GM21515 (cell line): ENCODE measurements around the gene COL23A1.

Experiments
- ATAC-seq: cut with Tn5 transposase; IDR thresholded peaks from one replicate; pipeline ENCODE4 v1.9.1; 2021; ENCODE audit not compliant: unreplicated experiment

COL23A1 gene

GRCh38 chr5:178426326-178427130, 163.7 kb downstream of the COL23A1 start:
- no peak for ATAC-seq

GRCh38 chr5:178425621-178426068, 164.5 kb downstream of the COL23A1 start:
- ATAC-seq, result no peak

- no peak for ATAC-seq
Measured at GRCh38 chr5:178424810-178425177, 165.4 kb downstream of the COL23A1 start.

- no peak for ATAC-seq
Measured at GRCh38 chr5:178423901-178424809, 166.0 kb downstream of the COL23A1 start.

- ATAC-seq, result no peak
Measured at GRCh38 chr5:178423431-178423830, 166.8 kb downstream of the COL23A1 start.

GRCh38 chr5:178422400-178422775, 167.8 kb downstream of the COL23A1 start:
- no peak for ATAC-seq

- ATAC-seq, result no peak
Measured at GRCh38 chr5:178421699-178422399, 168.3 kb downstream of the COL23A1 start.

- no peak for ATAC-seq
Measured at GRCh38 chr5:178421128-178421527, 169.1 kb downstream of the COL23A1 start.

- no peak for ATAC-seq
Measured at GRCh38 chr5:178420354-178420781, 169.8 kb downstream of the COL23A1 start.

GRCh38 chr5:178419651-178420050, 170.5 kb downstream of the COL23A1 start:
- ATAC-seq, result no peak

GRCh38 chr5:178419196-178419595, 171.0 kb downstream of the COL23A1 start:
- no peak for ATAC-seq

GRCh38 chr5:178418471-178419010, 171.7 kb downstream of the COL23A1 start:
- no peak for ATAC-seq

GRCh38 chr5:178418031-178418430, 172.2 kb downstream of the COL23A1 start:
- no peak for ATAC-seq

GRCh38 chr5:178417391-178417811, 172.8 kb downstream of the COL23A1 start:
- no peak for ATAC-seq

GRCh38 chr5:178416919-178417318, 173.3 kb downstream of the COL23A1 start:
- ATAC-seq, result no peak

- no peak for ATAC-seq
Measured at GRCh38 chr5:178416206-178416882, 173.8 kb downstream of the COL23A1 start.

GRCh38 chr5:178415353-178415752, 174.8 kb downstream of the COL23A1 start:
- ATAC-seq, result no peak

- no peak for ATAC-seq
Measured at GRCh38 chr5:178413988-178414387, 176.2 kb downstream of the COL23A1 start.

- ATAC-seq, result no peak
Measured at GRCh38 chr5:178411083-178411482, 179.1 kb downstream of the COL23A1 start.

GRCh38 chr5:178407646-178408045, 182.5 kb downstream of the COL23A1 start:
- no peak for ATAC-seq
